PC-9 (cell line): ENCODE results near the gene TRMU. TPM values are rescaled to one million over a fixed set of nuclear protein-coding genes. Genes with fewer than 3 reads are reported as not detected.

Source experiments
- BruUV-seq: library from RNA; stranded (reverse); fragments of 400-500 nt; replicated peaks from 2 replicates; lab custom pipeline; 2021; lab: Mats Ljungman, UMichigan
- CTCF ChIA-PET: fragments of 300-600 bp; sonication (Branson Sonifier 250); formaldehyde crosslinking; loops from one replicate; lab custom pipeline; 2022; ENCODE audit warnings: antibody characterized with exemption; lab: Charles Lee
- POLR2A ChIA-PET: fragments of 300-600 bp; sonication (Branson Sonifier 250); formaldehyde crosslinking; loops from one replicate; lab custom pipeline; 2022; ENCODE audit warnings: antibody characterized with exemption; ENCODE audit not compliant: unreplicated experiment; lab: Charles Lee
- DNase-seq, 2 experiments: peaks; one replicate each; pipeline versions ENCODE4 v3.0.0 to v3.0.0-alpha.2; 2015 to 2022; ENCODE audit warnings: mixed read lengths in 1 of 2
- H2AFZ ChIP-seq: fragments of 200-600 bp; sonication (generic); 2 replicates; pipeline ENCODE4 v1.8.1; 2017; ENCODE audit warnings: antibody characterized with exemption
- H3F3A ChIP-seq: fragments of 200-600 bp; sonication (generic); 2 replicates; pipeline ENCODE4 v1.8.1; 2017; ENCODE audit warnings: antibody characterized with exemption, mild to moderate bottlenecking, low read depth; ENCODE audit not compliant: insufficient read depth
- H3K27ac ChIP-seq: fragments of 200-600 bp; sonication (generic); 2 replicates; pipeline ENCODE4 v1.6.1; 2016; ENCODE audit warnings: mixed run types
- H3K27me3 ChIP-seq: fragments of 200-600 bp; sonication (generic); 2 replicates; pipeline ENCODE4 v1.6.1; 2016; ENCODE audit warnings: low read depth, mixed run types; ENCODE audit not compliant: insufficient read depth
- H3K36me3 ChIP-seq: fragments of 200-600 bp; sonication (generic); 2 replicates; pipeline ENCODE4 v1.6.1; 2016; ENCODE audit warnings: low read depth, mixed run types
- H3K4me1 ChIP-seq: fragments of 200-600 bp; sonication (generic); replicated peaks from 2 replicates; pipeline ENCODE4 v1.6.1; 2016; ENCODE audit warnings: mixed run types; ENCODE audit not compliant: insufficient read depth
- H3K4me2 ChIP-seq: fragments of 200-600 bp; sonication (generic); 2 replicates; pipeline ENCODE4 v1.6.1; 2017; ENCODE audit warnings: mixed run types
- H3K4me3 ChIP-seq: fragments of 200-600 bp; sonication (generic); 2 replicates; pipeline ENCODE4 v1.6.1; 2016; ENCODE audit warnings: mixed run types
- H3K79me2 ChIP-seq: fragments of 200-600 bp; sonication (generic); 2 replicates; pipeline ENCODE4 v1.6.1; 2017; ENCODE audit warnings: low read depth, mixed run types
- H3K9me2 ChIP-seq: fragments of 200-600 bp; sonication (generic); 2 replicates; pipeline ENCODE4 v1.8.1; 2017; ENCODE audit warnings: mild to moderate bottlenecking; ENCODE audit not compliant: insufficient read depth
- H3K9me3 ChIP-seq: fragments of 200-600 bp; sonication (generic); 2 replicates; pipeline ENCODE4 v1.8.1; 2016; ENCODE audit warnings: low read depth; ENCODE audit not compliant: insufficient read depth
- H4K20me1 ChIP-seq: fragments of 200-600 bp; sonication (generic); 2 replicates; pipeline ENCODE4 v1.8.1; 2017; ENCODE audit not compliant: insufficient read depth
- CTCF ChIP-seq: fragments of 200-600 bp; sonication (generic); conservative IDR thresholded peaks from 2 replicates; pipeline ENCODE4 v1.6.1; 2017; ENCODE audit warnings: mixed run types, antibody characterized with exemption, mild to moderate bottlenecking, moderate library complexity
- EZH2 ChIP-seq: fragments of 200-600 bp; sonication (generic); IDR thresholded peaks from 2 replicates; pipeline ENCODE4 v1.8.0; 2017; ENCODE audit warnings: antibody characterized with exemption, low read depth
- intact Hi-C: fragments of 100-400 bp; cut with micrococcal nuclease; formaldehyde crosslinking; loops from one replicate; pipeline ENCODE4 v1.10.0; 2022; ENCODE audit not compliant: unreplicated experiment
- total RNA-seq: library from RNA; stranded (reverse); gene quantifications from 2 replicates; pipeline ENCODE4 v1.2.3, GENCODE V29; 2021

Gene TRMU
- total RNA-seq, 1 experiment from 2014 or later: 58.2 TPM

DNA sequence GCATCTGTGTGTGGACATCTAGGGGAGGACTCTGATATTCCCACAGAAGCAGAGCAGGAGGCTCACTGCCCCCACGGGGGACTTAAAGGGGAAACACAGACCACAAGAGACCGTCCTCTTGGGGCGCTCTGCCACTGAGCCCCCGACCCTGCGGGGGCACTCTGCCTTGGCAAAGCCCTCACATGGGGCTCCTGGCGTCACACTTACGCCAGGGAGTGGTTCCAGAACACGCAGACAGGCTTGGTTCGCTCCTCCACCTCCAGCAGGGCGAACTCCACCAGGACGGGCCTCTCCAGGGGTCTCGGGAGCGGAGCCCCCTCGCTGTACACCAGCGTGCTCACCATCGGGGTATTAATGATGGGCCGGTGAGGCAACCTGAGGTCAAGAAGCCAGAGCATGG lies 45.1 kb downstream of the TRMU start:
- H3K36me3 ChIP-seq: peaks cover 10% of the 10 kb centered on the region
- peaks cover 9% of the 10 kb centered on the region; the same call in 1 of the 2 replicates for H3K79me2 ChIP-seq
- H3K4me2 ChIP-seq: no peak overlapping the region
- no peak for TF ChIP-seq CTCF
- no peak for TF ChIP-seq EZH2
- POLR2A ChIA-PET: no interaction called here
- H3K9me2 ChIP-seq: no peaks in the 10 kb centered on the region
- BruUV-seq: no TSS peak
- no peak for DNase-seq
- CTCF ChIA-PET: no interaction called here
- intact Hi-C loops: no loop called here
- H3K9me3 ChIP-seq: no peaks in the 10 kb centered on the region
- H3K4me1 ChIP-seq: peaks cover 50% of the 10 kb centered on the region
- no peak overlapping the region for H2AFZ ChIP-seq
- H3K4me3 ChIP-seq: no peak overlapping the region
- peaks cover 34% of the 10 kb centered on the region for H3F3A ChIP-seq
- no peak overlapping the region for H3K27ac ChIP-seq
- no peaks in the 10 kb centered on the region for H4K20me1 ChIP-seq
- no peaks in the 10 kb centered on the region for H3K27me3 ChIP-seq

DNA sequence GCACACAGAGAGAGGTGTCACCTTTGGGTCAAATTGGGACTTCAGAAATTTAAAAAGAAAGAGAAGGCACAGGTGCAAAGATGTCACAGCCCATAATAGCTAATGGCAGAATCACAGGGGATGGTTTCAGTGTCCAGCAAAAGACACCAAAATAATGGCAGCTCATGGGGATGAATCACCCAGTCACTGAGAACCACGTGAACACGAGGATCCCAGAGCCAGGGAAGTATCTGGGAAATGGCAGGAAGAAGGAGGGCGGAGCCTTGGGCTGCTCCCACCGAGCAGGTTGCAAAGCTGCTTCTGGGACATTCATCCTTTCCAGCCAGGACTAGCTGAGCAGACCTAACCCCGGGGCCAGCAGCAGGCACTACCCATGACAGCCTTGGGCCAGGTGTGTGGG lies 45.6 kb downstream of the TRMU start:
- TF ChIP-seq CTCF: no peak
- no peak for TF ChIP-seq EZH2
- peaks cover 5% of the 10 kb centered on the region for H3K36me3 ChIP-seq
- no peak overlapping the region for H2AFZ ChIP-seq
- H3K9me2 ChIP-seq: no peaks in the 10 kb centered on the region
- no TSS peak for BruUV-seq
- intact Hi-C loops: no loop called here
- peaks cover 30% of the 10 kb centered on the region for H3F3A ChIP-seq
- ChIA-PET CTCF (no interaction called here), POLR2A (interaction anchor here (0.6 kb wide), 1 partner anchor 101 kb away, joined by 6 read pairs; no protein-coding TSS in a partner anchor)
- DNase-seq: peak; percentile 49 to 57
- no peaks in the 10 kb centered on the region for H3K27me3 ChIP-seq
- H3K4me1 ChIP-seq: peaks cover 44% of the 10 kb centered on the region
- H3K79me2 ChIP-seq: 0 out of 2 replicates have a peak, but pooled peaks cover 5% of the 10 kb centered on the region
- H3K27ac ChIP-seq: no peak overlapping the region
- H4K20me1 ChIP-seq: no peaks in the 10 kb centered on the region
- no peaks in the 10 kb centered on the region for H3K9me3 ChIP-seq
- no peak overlapping the region for H3K4me2 ChIP-seq
- no peak overlapping the region for H3K4me3 ChIP-seq

DNA sequence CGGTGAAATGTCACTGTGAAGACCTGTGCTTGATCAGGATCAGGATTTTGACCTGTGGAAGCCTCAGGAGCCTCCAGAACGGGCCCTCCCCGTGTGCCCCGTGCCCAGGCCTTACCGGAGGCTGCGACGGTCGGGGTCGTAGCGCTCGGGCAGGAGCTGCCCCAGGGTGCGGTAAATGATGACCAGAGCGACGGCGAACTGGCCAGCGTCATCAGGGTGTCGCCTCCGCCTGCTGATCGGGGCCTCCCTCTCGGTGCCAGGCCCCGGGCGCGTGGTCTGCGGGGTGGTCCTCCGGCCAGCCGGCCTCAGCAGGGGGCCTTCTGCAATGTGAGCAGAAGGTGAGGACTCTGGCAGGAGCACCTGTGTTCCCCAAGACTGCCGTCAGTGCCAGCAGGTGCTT lies 46.2 kb downstream of the TRMU start:
- Histone ChIP-seq H2AFZ (no peak overlapping the region), H4K20me1 (no peaks in the 10 kb centered on the region), H3K36me3 (no peaks in the 10 kb centered on the region; the same call in 1 of the 2 replicates), H3K4me1 (peaks cover 38% of the 10 kb centered on the region), H3K9me3 (no peaks in the 10 kb centered on the region), H3F3A (peaks cover 27% of the 10 kb centered on the region), H3K4me2 (no peak overlapping the region), H3K27me3 (no peaks in the 10 kb centered on the region), H3K27ac (no peak overlapping the region), H3K9me2 (no peaks in the 10 kb centered on the region), H3K79me2 (0 out of 2 replicates have a peak, but pooled peaks cover 5% of the 10 kb centered on the region), H3K4me3 (no peak overlapping the region)
- TF ChIP-seq EZH2 (no peak), CTCF (no peak)
- POLR2A ChIA-PET: interaction anchor here (0.6 kb wide), 1 partner anchor 102 kb away, joined by 6 read pairs; no protein-coding TSS in a partner anchor
- DNase-seq: no peak
- no TSS peak for BruUV-seq
- CTCF ChIA-PET: no interaction called here
- intact Hi-C loops: no loop called here
